GM23338 (cell line): ENCODE measurements around the gene KRT32. TPM values are rescaled to one million over a fixed set of nuclear protein-coding genes. Genes with fewer than 3 reads are reported as not detected.

ENCODE experiments used
- ATAC-seq: fragments of 200-7000 bp; cut with Tn5 transposase; 3 replicates; pipeline ENCODE4 v1.9.1; 2020
- DNase-seq: peaks from one replicate; pipeline ENCODE4 v3.0.0-alpha.2; 2015; ENCODE audit warnings: low spot score
- H2AFZ ChIP-seq: fragments of 200-600 bp; sonication (generic); 2 replicates; pipeline ENCODE4 v1.8.0; 2016; ENCODE audit warnings: antibody characterized with exemption, mild to moderate bottlenecking, moderate library complexity
- H3F3A ChIP-seq: fragments of 200-600 bp; sonication (generic); replicated peaks from 2 replicates; pipeline ENCODE4 v1.8.0; 2017; ENCODE audit warnings: antibody characterized with exemption, mixed run types, low read depth
- H3K27ac ChIP-seq: fragments of 200-600 bp; sonication (generic); 2 replicates; pipeline ENCODE4 v1.6.1; 2016; ENCODE audit warnings: low read depth
- H3K27me3 ChIP-seq: fragments of 200-600 bp; sonication (generic); 2 replicates; pipeline ENCODE4 v1.8.0; 2016; ENCODE audit warnings: mild to moderate bottlenecking, mixed run types, moderate library complexity; ENCODE audit not compliant: insufficient read depth
- H3K36me3 ChIP-seq: fragments of 200-600 bp; sonication (generic); 2 replicates; pipeline ENCODE4 v1.8.0; 2016; ENCODE audit warnings: mild to moderate bottlenecking; ENCODE audit not compliant: insufficient read depth
- H3K4me1 ChIP-seq: fragments of 200-600 bp; sonication (generic); 2 replicates; pipeline ENCODE4 v1.8.0; 2016; ENCODE audit warnings: mild to moderate bottlenecking, moderate library complexity; ENCODE audit not compliant: insufficient read depth
- H3K4me2 ChIP-seq: fragments of 200-600 bp; sonication (generic); 2 replicates; pipeline ENCODE4 v1.7.1; 2017; ENCODE audit warnings: mixed run types
- H3K4me3 ChIP-seq: fragments of 200-600 bp; sonication (generic); 2 replicates; pipeline ENCODE4 v1.6.1; 2016; ENCODE audit warnings: mixed run types
- H3K79me2 ChIP-seq: fragments of 200-600 bp; sonication (generic); replicated peaks from 2 replicates; pipeline ENCODE4 v1.8.0; 2017; ENCODE audit warnings: mild to moderate bottlenecking; ENCODE audit not compliant: insufficient read depth
- H3K9me2 ChIP-seq: fragments of 200-600 bp; sonication (generic); 2 replicates; pipeline ENCODE4 v1.8.0; 2017; ENCODE audit not compliant: insufficient read depth
- H4K20me1 ChIP-seq: fragments of 200-600 bp; sonication (generic); replicated peaks from 2 replicates; pipeline ENCODE4 v1.8.0; 2017; ENCODE audit warnings: mild to moderate bottlenecking; ENCODE audit not compliant: insufficient read depth
- H3K27ac Mint-ChIP-seq: 2 replicates; pipeline ENCODE4 v1.8.0; 2020; ENCODE audit warnings: inconsistent platforms, mild to moderate bottlenecking, moderate library complexity, mixed read lengths
- H3K27me3 Mint-ChIP-seq: 3 replicates; pipeline ENCODE4 v1.8.0; 2022; ENCODE audit warnings: low read depth, mild to moderate bottlenecking, moderate library complexity, mixed read lengths, inconsistent platforms; ENCODE audit not compliant: insufficient read depth, poor library complexity
- H3K36me3 Mint-ChIP-seq: 3 replicates; pipeline ENCODE4 v1.8.0; 2021; ENCODE audit warnings: low read depth, mild to moderate bottlenecking, inconsistent platforms, moderate library complexity, mixed read lengths
- H3K4me1 Mint-ChIP-seq: 3 replicates; pipeline ENCODE4 v1.8.0; 2020; ENCODE audit warnings: mild to moderate bottlenecking, inconsistent platforms, mixed read lengths
- H3K4me3 Mint-ChIP-seq: 3 replicates; pipeline ENCODE4 v1.8.0; 2021; ENCODE audit warnings: moderate library complexity, mild to moderate bottlenecking, inconsistent platforms, mixed read lengths
- H3K9me3 Mint-ChIP-seq: 3 replicates; pipeline ENCODE4 v1.8.0; 2020; ENCODE audit warnings: moderate library complexity, mild to moderate bottlenecking, inconsistent platforms, mixed read lengths
- CREB1 ChIP-seq: fragments of 250-450 bp; sonication (Bioruptor Pico); IDR thresholded peaks from 2 replicates; pipeline ENCODE4 v1.5.0; 2020; ENCODE audit warnings: low read depth, mild to moderate bottlenecking, moderate library complexity
- EZH2phosphoT487 ChIP-seq: fragments of 200-600 bp; sonication (generic); IDR thresholded peaks from one replicate; pipeline ENCODE4 v1.8.1; 2018; ENCODE audit warnings: antibody characterized with exemption; ENCODE audit not compliant: unreplicated experiment
- JUNB ChIP-seq: IDR thresholded peaks from one replicate; pipeline ENCODE4 v1.6.1; 2016; ENCODE audit warnings: antibody characterized with exemption; ENCODE audit not compliant: unreplicated experiment
- NANOG ChIP-seq: IDR thresholded peaks from 2 replicates; pipeline ENCODE4 v1.6.1; 2016; ENCODE audit warnings: antibody characterized with exemption, borderline replicate concordance
- POLR2AphosphoS5 ChIP-seq: IDR thresholded peaks from 2 replicates; pipeline ENCODE4 v1.6.1; 2016; ENCODE audit warnings: antibody characterized with exemption, low read depth
- STAT1 ChIP-seq: IDR thresholded peaks from one replicate; pipeline ENCODE4 v1.6.1; 2016; ENCODE audit warnings: antibody characterized with exemption; ENCODE audit not compliant: unreplicated experiment
- ZNF114 ChIP-seq: fragments of 250-450 bp; sonication (Bioruptor Pico); IDR thresholded peaks from 2 replicates; pipeline ENCODE4 v1.5.0; 2020; ENCODE audit warnings: mild to moderate bottlenecking, moderate library complexity
- ZNF331 ChIP-seq: fragments of 250-450 bp; sonication (Bioruptor Pico); IDR thresholded peaks from 2 replicates; pipeline ENCODE4 v1.5.0; 2020; ENCODE audit warnings: low read depth, mild to moderate bottlenecking, moderate library complexity
- polyA plus RNA-seq: library from polyadenylated mRNA; unstranded; fragments of >200 nt; fragmentation: Nextera tagmentation; extraction: Ambion mirVana; gene quantifications from 2 replicates; pipeline ENCODE4 v1.2.1, GENCODE V29; 2016
- total RNA-seq: library from RNA; depleted of rRNA; stranded (reverse); fragments of >200 nt; shearing (Covaris generic); gene quantifications from 2 replicates; pipeline ENCODE4 v1.2.3, GENCODE V29; 2014
- TF ChIP-seq, protein P1 (sequence below), 2 experiments: fragments of 200-600 bp in 1 of 2; sonication (generic) in 1 of 2; conservative IDR thresholded peaks; 2 replicates each; pipeline versions ENCODE4 v1.5.1 to v1.6.1; 2016 to 2017; ENCODE audit warnings: antibody characterized with exemption in 2 of 2, low read depth in 2 of 2, mild to moderate bottlenecking in 2 of 2, moderate library complexity in 1 of 2
- TF ChIP-seq, protein P2 (sequence below): IDR thresholded peaks from one replicate; pipeline ENCODE4 v1.6.1; 2018; ENCODE audit warnings: antibody characterized with exemption; ENCODE audit not compliant: unreplicated experiment
- TF ChIP-seq, protein P3 (sequence below): IDR thresholded peaks from 2 replicates; pipeline ENCODE4 v1.6.1; 2016; ENCODE audit warnings: antibody characterized with exemption

The KRT32 gene
- total and polyA plus RNA-seq, 2 experiments from 2014 or later: not detected

DNA sequence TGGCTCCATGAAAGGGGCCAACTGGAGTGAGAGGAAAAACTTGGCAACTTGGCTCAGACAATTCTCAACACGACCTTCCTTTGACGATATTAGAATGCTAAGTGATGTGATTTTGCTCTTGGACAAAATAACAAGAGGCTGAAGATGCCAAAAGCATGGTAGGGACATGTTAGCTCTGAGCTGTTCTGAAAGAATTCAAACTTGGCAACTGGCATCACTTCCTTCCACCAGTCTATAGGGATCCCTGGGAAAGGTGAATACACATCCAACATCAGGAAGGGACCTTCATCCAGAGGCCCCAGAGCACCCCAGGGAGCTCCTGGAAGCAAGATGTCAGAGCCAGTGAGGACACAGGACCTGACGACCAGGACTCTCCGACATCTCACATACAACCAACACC is 47.1 kb downstream of the KRT32 start:
- Mint-ChIP-seq H3K36me3 (no peaks in the 10 kb centered on the region), H3K4me3 (no peak overlapping the region), H3K4me1 (peaks cover 8% of the 10 kb centered on the region), H3K27me3 (peaks cover 1% of the 10 kb centered on the region), H3K27ac (no peak overlapping the region), H3K9me3 (no peaks in the 10 kb centered on the region)
- Histone ChIP-seq H3K79me2 (no peaks in the 10 kb centered on the region), H4K20me1 (no peaks in the 10 kb centered on the region), H3K27ac (no peak overlapping the region), H3K4me1 (no peaks in the 10 kb centered on the region), H3K9me2 (peaks cover 4% of the 10 kb centered on the region; the same call in 1 of the 2 replicates), H3K4me2 (no peak overlapping the region), H3F3A (no peaks in the 10 kb centered on the region), H3K27me3 (no peaks in the 10 kb centered on the region), H3K36me3 (no peaks in the 10 kb centered on the region), H3K4me3 (no peak overlapping the region), H2AFZ (no peak overlapping the region)
- TF ChIP-seq CREB1 (no peak), JUNB (no peak), POLR2AphosphoS5 (no peak), ZNF114 (no peak), ZNF331 (CRISPR knock-in tag) (no peak)
- TF ChIP-seq, protein P1, sequence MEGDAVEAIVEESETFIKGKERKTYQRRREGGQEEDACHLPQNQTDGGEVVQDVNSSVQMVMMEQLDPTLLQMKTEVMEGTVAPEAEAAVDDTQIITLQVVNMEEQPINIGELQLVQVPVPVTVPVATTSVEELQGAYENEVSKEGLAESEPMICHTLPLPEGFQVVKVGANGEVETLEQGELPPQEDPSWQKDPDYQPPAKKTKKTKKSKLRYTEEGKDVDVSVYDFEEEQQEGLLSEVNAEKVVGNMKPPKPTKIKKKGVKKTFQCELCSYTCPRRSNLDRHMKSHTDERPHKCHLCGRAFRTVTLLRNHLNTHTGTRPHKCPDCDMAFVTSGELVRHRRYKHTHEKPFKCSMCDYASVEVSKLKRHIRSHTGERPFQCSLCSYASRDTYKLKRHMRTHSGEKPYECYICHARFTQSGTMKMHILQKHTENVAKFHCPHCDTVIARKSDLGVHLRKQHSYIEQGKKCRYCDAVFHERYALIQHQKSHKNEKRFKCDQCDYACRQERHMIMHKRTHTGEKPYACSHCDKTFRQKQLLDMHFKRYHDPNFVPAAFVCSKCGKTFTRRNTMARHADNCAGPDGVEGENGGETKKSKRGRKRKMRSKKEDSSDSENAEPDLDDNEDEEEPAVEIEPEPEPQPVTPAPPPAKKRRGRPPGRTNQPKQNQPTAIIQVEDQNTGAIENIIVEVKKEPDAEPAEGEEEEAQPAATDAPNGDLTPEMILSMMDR (conservative IDR thresholded peaks at IDR 0.05; ENCODE audit: low read depth in 2 of 2): no peak
- TF ChIP-seq, protein P2, sequence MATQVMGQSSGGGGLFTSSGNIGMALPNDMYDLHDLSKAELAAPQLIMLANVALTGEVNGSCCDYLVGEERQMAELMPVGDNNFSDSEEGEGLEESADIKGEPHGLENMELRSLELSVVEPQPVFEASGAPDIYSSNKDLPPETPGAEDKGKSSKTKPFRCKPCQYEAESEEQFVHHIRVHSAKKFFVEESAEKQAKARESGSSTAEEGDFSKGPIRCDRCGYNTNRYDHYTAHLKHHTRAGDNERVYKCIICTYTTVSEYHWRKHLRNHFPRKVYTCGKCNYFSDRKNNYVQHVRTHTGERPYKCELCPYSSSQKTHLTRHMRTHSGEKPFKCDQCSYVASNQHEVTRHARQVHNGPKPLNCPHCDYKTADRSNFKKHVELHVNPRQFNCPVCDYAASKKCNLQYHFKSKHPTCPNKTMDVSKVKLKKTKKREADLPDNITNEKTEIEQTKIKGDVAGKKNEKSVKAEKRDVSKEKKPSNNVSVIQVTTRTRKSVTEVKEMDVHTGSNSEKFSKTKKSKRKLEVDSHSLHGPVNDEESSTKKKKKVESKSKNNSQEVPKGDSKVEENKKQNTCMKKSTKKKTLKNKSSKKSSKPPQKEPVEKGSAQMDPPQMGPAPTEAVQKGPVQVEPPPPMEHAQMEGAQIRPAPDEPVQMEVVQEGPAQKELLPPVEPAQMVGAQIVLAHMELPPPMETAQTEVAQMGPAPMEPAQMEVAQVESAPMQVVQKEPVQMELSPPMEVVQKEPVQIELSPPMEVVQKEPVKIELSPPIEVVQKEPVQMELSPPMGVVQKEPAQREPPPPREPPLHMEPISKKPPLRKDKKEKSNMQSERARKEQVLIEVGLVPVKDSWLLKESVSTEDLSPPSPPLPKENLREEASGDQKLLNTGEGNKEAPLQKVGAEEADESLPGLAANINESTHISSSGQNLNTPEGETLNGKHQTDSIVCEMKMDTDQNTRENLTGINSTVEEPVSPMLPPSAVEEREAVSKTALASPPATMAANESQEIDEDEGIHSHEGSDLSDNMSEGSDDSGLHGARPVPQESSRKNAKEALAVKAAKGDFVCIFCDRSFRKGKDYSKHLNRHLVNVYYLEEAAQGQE: no peak
- no peak for ATAC-seq
- DNase-seq: no peak

DNA sequence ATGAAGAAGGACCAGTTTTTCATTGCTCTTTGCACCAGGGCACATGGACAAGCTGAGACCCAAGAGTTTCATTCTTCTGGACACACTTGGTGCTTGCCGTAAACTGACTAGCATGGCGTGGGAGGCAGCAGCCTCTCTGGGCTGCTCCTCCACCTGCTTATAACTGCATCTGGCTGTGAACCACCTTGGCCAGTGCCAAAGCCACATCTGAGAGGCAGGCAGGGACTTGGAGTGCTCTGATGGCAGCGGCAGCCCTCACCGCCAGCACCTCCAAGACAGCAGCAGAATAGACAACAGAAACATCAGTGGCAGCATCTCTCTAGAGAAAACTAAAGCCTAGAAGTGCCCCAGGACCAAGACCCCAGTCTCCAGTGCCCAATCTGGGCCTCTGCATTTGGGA is 47.5 kb downstream of the KRT32 start:
- no peak for DNase-seq
- Histone ChIP-seq H3K4me2 (no peak overlapping the region), H3K9me2 (peaks cover 4% of the 10 kb centered on the region), H3K27me3 (no peaks in the 10 kb centered on the region), H2AFZ (no peak overlapping the region), H4K20me1 (no peaks in the 10 kb centered on the region), H3K27ac (no peak overlapping the region), H3F3A (no peaks in the 10 kb centered on the region), H3K4me1 (no peaks in the 10 kb centered on the region), H3K4me3 (no peak overlapping the region), H3K36me3 (no peaks in the 10 kb centered on the region), H3K79me2 (no peaks in the 10 kb centered on the region)
- Mint-ChIP-seq H3K27ac (no peak overlapping the region), H3K9me3 (no peaks in the 10 kb centered on the region), H3K4me1 (peaks cover 8% of the 10 kb centered on the region), H3K36me3 (no peaks in the 10 kb centered on the region), H3K27me3 (peaks cover 1% of the 10 kb centered on the region), H3K4me3 (no peak overlapping the region)
- ATAC-seq: no peak
- TF ChIP-seq, protein P3, sequence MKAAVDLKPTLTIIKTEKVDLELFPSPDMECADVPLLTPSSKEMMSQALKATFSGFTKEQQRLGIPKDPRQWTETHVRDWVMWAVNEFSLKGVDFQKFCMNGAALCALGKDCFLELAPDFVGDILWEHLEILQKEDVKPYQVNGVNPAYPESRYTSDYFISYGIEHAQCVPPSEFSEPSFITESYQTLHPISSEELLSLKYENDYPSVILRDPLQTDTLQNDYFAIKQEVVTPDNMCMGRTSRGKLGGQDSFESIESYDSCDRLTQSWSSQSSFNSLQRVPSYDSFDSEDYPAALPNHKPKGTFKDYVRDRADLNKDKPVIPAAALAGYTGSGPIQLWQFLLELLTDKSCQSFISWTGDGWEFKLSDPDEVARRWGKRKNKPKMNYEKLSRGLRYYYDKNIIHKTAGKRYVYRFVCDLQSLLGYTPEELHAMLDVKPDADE: no peak
- no peak for TF ChIP-seq JUNB
- TF ChIP-seq NANOG: no peak
- no peak for TF ChIP-seq CREB1
- TF ChIP-seq, protein P1 (conservative IDR thresholded peaks at IDR 0.05; ENCODE audit: low read depth in 2 of 2): no peak
- TF ChIP-seq ZNF331 (CRISPR knock-in tag): no peak
- no peak for TF ChIP-seq EZH2phosphoT487
- no peak for TF ChIP-seq POLR2AphosphoS5
- TF ChIP-seq, protein P2: no peak
- no peak for TF ChIP-seq STAT1
- no peak for TF ChIP-seq ZNF114
